ENCODE results near the gene SYVN1. TPM values are rescaled to one million over a fixed set of nuclear protein-coding genes. Genes with fewer than 3 reads are reported as not detected.

SYVN1 gene
- total RNA-seq, 1 donor from 2014 or later = 35.1 TPM

- DNase-seq (ENCODE audit: low read depth, low spot score) = no peak
- peaks cover 3% of the 10 kb centered on the region for H3K4me1 Mint-ChIP-seq
- no peaks in the 10 kb centered on the region for H3K9me3 Mint-ChIP-seq
- H3K36me3 Mint-ChIP-seq (ENCODE audit: low read depth) = no peaks in the 10 kb centered on the region
- no peak overlapping the region for H3K4me3 Mint-ChIP-seq
- TF ChIP-seq CTCF (conservative IDR thresholded peaks at IDR 0.05) = no peak
- no peak overlapping the region for H3K27ac Mint-ChIP-seq (ENCODE audit: unreplicated experiment)
- H3K27me3 Mint-ChIP-seq (ENCODE audit: low read depth) = no peaks in the 10 kb centered on the region
These were observed 32.6 kb upstream of the SYVN1 start for GRCh38 chr11:65166893-65167292.

- no peak overlapping the region for H3K4me3 Mint-ChIP-seq
- peaks cover 4% of the 10 kb centered on the region for H3K27me3 Mint-ChIP-seq (ENCODE audit: low read depth)
- H3K36me3 Mint-ChIP-seq (ENCODE audit: low read depth) = no peaks in the 10 kb centered on the region
- DNase-seq (ENCODE audit: low read depth, low spot score) = no peak
- no peak overlapping the region for H3K27ac Mint-ChIP-seq (ENCODE audit: unreplicated experiment)
- H3K4me1 Mint-ChIP-seq = peaks cover 3% of the 10 kb centered on the region
- no peak for TF ChIP-seq CTCF (conservative IDR thresholded peaks at IDR 0.05)
- H3K9me3 Mint-ChIP-seq = no peaks in the 10 kb centered on the region
These were observed 31.3 kb upstream of the SYVN1 start for GRCh38 chr11:65165410-65166317.

GRCh38 chr11:65163684-65164083 is 29.4 kb upstream of the SYVN1 start:
- no peak for TF ChIP-seq CTCF (conservative IDR thresholded peaks at IDR 0.05)
- H3K4me1 Mint-ChIP-seq = no peaks in the 10 kb centered on the region
- peaks cover 20% of the 10 kb centered on the region for H3K27me3 Mint-ChIP-seq (ENCODE audit: low read depth)
- no peaks in the 10 kb centered on the region for H3K36me3 Mint-ChIP-seq (ENCODE audit: low read depth)
- DNase-seq (ENCODE audit: low read depth, low spot score) = no peak
- no peaks in the 10 kb centered on the region for H3K9me3 Mint-ChIP-seq
- H3K27ac Mint-ChIP-seq (ENCODE audit: unreplicated experiment) = peak overlapping the region; percentile 27
- no peak overlapping the region for H3K4me3 Mint-ChIP-seq

- Mint-ChIP-seq H3K4me1 (no peaks in the 10 kb centered on the region), H3K27ac (ENCODE audit: unreplicated experiment) (no peak overlapping the region), H3K36me3 (ENCODE audit: low read depth) (no peaks in the 10 kb centered on the region), H3K27me3 (ENCODE audit: low read depth) (peaks cover 23% of the 10 kb centered on the region), H3K9me3 (no peaks in the 10 kb centered on the region), H3K4me3 (no peak overlapping the region)
- TF ChIP-seq CTCF (conservative IDR thresholded peaks at IDR 0.05) = no peak
- no peak for DNase-seq (ENCODE audit: low read depth, low spot score)
These were observed 26.3 kb upstream of the SYVN1 start for GRCh38 chr11:65160643-65161042.

GRCh38 chr11:65159012-65159411 is 24.7 kb upstream of the SYVN1 start:
- TF ChIP-seq CTCF (conservative IDR thresholded peaks at IDR 0.05) = no peak
- no peak overlapping the region for H3K27ac Mint-ChIP-seq (ENCODE audit: unreplicated experiment)
- no peak overlapping the region for H3K4me3 Mint-ChIP-seq
- H3K9me3 Mint-ChIP-seq = no peaks in the 10 kb centered on the region
- no peaks in the 10 kb centered on the region for H3K36me3 Mint-ChIP-seq (ENCODE audit: low read depth)
- peaks cover 23% of the 10 kb centered on the region for H3K27me3 Mint-ChIP-seq (ENCODE audit: low read depth)
- DNase-seq (ENCODE audit: low read depth, low spot score) = no peak
- no peaks in the 10 kb centered on the region for H3K4me1 Mint-ChIP-seq

Measured in neural crest cell (in vitro differentiated cells).